Globus pallidus (tissue), 1 donor: ENCODE data around the gene WASF2.

ENCODE experiments used
- DNase-seq: peaks from one replicate; pipeline ENCODE4 v3.0.0-alpha.2; 2015; ENCODE audit warnings: low spot score

WASF2 gene

GRCh38 chr1:27377760-27378495 is 112.0 kb downstream of the WASF2 start:
- no peak for DNase-seq

DNA sequence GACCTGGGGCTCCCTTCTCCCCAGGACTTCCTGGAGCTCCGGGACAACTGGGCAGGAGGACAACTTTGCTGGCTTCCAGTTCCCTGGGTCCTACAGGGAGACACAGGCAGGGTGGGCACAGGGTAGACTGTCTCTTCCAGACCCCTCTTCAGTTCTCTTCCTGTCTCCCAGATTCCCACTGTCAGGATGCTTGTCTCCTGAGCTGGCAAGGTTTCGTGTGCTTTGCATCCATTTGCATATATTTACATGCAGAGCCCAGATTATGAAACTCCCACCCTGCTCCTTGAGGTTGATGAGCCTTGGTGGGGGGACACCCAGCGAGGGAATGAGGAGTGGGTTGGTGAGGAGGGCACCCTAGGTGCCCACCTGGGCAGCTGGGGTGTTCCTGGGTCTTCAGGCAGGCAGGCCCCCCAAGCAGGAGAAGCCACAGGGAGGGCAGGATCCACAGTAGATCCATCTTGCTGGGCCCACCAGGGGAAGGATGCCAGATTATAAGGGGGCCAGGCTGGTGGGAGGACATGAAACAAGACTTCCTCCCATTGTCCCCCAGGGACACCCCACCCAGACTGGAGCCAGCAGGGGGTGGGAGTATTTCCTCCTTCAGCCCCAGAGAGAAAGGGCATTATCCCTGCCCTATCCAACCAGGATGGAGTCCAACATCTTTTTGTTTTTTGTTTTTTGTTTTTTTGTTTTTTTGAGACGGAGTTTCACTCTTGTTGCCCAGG is 115.4 kb downstream of the WASF2 start, which contains the start of gene FCN3:
TSS of gene FCN3 (minus strand) at position 463 of the 725 bp plus-strand sequence. CDS start at position 457, 6 bp downstream.
- no peak for DNase-seq

DNA sequence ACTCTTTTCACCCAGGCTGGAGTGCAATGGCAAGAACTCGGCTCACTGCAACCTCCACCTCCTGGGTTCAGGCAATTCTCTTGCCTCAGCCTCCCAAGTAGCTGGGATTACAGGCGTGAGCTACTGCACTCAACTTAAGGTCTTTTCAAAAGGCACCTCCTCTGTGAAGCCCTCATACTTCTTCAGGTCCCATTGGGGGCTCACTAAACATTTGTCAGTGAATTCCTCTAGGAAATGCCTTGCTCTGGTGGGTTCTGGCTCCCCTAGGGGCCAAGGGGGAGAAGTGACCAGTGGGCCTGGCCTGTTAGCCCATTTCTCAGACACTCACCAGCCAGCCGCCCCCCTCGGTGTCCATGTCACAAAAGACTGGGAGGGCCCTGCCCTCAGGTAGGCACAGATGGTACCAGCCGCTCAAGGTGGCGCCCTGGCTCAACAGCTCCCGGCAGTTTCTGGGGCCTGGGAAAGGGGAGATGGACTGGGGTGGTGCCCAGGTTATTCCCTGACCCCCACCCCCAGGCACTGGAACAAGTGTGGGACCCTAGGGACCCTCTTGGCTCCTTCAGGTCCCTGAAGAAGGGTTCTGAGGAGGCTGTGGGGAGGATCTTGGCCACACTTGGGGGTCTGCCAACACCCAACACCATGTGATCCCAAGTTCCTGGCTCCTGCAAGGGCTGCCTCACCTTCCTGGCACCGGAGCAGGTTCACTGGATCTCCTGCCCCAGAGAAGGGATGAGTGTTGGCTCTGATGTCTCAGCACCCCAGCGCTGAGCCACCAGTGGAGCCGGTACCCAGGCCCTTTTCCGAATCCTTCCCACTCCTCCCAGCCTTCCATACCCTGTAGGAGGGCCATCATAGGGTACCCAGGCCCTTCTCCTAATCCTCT is 116.9 kb downstream of the WASF2 start:
- DNase-seq, result no peak

- no peak for DNase-seq
Observed at GRCh38 chr1:27372022-27372807, 117.8 kb downstream of the WASF2 start.

GRCh38 chr1:27368869-27369582 is 120.9 kb downstream of the WASF2 start:
- no peak for DNase-seq

DNA sequence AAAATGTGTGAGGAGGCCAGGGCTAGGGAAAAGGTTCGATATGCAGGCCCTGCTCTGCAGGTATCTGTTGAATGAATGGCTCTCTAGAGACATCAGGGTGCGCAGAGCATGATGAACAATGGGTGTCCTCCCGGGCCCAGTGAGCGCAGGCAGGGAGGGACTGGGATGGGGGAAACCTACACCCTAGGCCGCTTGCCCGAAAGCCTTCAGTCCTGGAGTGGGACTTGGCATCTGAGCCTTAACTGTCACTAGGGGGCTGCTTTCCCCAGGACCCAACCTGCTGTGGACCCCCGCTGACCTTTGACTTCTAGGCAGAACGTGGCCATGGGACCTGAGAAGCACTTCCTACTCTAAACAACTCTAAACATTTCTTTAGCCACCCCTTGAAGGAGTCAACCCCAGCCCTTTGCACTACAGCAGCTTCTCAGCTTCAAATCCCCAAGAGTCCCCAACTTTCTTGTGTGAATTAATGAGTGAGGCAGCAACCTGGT is 122.8 kb downstream of the WASF2 start:
- no peak for DNase-seq

GRCh38 chr1:27366411-27367159 is 123.4 kb downstream of the WASF2 start, which contains the start of gene MAP3K6:
TSS of gene MAP3K6 (minus strand) at chr1:27366961. CDS start at chr1:27366597, 364 bp downstream.
- peak; percentile 42 for DNase-seq

DNA sequence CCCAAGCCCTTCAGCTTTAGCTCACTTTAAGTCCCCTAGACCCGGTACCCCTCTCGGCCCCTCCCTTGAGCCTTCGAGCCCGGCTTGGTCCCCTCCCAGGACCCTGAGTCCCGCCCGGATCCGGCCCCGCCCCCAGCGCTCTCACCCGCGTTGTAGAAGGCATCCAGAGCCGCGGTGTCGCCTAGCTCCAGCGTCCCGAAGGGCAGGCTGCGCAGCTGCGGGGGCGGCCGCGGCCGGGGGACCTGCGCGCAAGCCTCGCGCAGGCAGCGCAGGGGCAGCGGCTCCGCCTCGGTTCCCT is 123.9 kb downstream of the WASF2 start:
- peak; percentile 24 for DNase-seq

DNA sequence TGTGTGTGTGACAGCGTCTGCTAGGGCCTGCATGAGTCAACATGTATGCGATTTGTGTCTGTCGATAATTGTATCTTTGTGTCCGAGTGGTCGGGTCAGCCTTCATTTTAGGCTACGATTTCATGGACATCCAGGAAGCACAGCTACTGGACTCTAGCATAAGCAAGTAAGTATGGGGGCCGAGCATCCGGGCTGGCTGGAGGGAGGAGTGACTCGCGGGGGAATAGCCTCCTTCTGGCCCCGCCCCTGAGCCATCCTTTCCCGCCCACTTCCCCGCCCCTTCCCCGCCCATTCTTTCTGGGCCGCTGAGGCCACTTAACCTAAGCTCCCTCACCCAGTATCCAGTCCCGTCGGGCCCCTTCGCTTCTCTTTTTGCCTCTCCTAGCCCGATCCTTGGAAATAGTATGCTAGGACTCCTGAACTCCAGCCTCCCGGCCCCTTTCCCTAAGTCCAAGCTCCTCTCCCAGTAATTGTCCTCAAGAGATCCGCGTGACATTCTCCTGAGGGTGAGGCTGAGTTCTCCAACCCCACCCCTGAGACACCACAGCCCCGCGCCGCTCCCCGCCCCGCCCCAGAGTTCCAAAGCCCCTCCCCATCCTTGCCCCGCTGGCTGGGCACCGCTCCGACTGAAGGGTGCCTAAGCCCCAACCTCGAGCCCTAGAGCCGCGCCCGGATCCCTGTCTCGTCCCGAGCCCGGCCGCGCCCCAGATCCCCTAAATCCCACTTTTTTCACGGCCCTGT is 124.4 kb downstream of the WASF2 start:
- DNase-seq, result peak; percentile 80

GRCh38 chr1:27364696-27365371 is 125.1 kb downstream of the WASF2 start:
- DNase-seq, result no peak

DNA sequence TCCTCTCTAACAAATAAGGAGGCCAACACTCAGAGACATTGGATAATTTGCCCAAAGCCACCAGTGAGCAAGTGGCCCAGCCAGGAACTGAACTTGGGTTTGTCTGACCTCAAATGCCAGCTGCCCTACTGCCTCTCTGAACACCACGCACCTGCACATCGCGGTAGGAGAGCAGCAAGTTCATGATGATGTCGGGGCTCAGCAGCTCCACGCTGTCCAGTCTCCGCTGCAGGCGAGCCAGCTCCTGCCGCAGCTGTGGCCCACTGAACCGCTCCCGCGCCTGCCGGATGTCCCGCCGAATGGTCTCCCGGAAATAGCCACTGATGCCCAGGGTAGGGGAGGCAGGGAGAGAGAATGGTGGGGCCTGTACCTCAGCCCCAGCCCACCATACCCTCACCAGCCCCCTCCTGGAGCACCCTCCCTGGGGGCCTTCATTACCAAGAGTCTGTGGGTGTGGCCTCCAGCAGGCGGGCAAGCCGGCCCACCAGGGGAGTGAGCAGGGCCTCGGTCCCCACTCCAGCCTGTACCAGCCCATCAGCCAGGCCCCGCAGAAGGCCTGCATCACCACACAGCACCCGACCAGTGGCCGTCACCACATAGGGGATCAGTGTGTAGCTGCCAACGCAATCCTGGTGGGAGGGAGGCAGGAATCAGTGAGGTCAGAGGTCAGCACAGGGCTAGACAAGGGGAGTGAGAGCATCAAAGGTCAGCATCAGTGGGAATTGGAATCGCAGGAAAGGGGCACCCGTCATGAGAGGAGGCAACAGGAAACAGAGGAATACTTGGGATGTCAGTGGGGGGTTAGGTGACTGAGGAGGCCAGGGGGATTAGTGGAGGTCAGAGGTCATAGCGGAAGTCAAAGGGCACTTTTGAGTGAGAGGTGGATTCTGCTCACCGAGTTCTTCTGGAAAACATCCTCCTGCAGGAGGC is 125.9 kb downstream of the WASF2 start:
- DNase-seq, result no peak

- DNase-seq, result no peak
Observed at GRCh38 chr1:27361553-27361952, 128.4 kb downstream of the WASF2 start.

DNA sequence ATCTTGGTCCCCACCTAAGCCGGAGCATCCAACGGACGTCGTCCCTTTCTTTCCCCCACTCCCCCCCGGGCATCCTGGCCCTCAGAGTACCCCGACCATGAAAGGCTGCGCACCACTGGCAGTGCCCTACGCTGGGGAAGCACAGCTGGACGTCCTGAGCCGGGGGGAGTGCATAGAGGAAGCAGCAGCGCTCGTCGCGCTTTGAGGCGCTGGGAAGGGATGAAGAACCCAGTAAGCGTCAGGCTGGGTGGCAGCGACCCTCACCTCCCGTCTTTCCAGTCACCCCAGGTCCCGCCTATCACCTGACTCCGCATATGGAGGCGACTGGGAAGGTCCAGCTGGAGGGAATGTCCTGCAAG is 128.9 kb downstream of the WASF2 start:
- DNase-seq, result no peak

DNA sequence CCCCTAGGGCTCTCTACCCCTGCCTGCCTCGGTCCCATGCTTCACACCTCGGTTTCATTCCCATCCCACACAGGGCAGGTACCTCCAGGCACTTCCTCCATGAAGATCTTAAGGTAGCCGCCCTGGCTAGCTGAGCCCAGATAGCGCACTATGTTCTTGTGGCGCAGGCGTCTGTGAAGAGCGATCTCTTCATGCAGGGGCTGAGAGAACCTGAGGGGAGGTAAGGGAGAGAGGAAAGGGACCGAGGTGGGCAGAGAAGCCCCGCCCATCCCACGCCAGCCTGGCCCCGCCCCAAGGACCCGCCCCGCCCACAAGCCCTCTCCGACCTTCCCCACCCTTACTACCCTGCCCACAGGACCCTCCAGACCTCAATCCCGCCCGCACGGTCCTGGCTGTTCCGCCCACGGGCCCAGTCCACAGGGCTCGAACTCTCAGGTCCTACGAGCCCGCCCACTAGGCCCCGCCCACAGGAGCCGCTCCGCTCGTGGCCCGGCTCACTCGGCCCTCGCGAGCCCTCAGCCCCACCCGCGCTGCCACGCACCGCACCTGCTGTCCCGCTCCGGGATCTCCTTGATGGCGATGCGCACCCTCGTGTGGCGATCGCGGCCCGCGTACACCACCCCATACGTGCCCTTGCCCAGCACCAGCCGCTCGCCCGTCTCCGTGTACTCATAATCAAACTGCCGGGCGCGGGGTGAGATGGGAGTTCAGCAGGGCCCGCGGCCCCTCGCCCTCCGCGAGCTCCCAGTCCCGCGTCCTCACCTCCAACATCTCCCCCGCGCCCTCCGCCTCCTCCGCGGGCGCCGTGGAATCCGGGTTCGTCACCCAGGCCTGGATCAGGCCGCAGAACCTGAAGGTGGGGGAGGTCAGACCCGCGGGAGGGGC is 129.6 kb downstream of the WASF2 start:
- DNase-seq, result no peak

DNA sequence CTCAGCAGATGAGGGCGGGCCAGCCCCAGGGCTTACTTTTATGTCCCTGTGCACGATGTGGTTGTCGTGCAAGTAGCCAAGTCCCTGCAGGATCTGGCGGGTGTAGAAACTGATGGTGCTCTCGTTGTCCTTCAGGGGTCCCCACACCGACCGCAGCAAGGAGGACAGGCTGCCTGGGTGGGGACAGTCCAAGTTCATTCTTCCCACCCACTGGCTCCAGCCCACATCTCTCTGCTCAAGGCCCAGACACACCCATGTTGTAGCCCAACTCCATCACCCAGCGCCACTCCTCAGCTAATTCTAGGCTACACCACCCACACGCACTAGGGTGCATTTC is 130.2 kb downstream of the WASF2 start:
- DNase-seq, result no peak

DNA sequence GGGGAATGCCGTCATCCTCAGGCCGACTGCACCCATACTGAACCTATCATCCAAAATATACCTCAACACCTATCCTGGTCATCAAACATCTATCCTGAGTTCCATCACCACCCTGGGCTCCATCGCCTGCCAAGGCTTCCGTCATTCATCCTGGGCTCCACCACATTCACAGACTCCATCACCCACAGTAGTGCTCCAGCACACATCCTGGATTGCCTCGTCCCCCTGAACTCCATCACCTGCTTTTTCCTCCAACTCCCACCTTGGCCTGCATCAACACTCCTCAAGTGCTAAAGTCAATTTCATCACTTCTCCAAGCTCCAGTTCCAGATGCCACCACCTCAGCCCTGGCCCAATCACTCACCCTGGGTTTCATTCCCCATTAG is 131.0 kb downstream of the WASF2 start:
- no peak for DNase-seq
